HG02588 (cell line): ENCODE results near the gene HHIPL1.
"Not testable (repeated sequence)": the region's sequence is repeated elsewhere in the genome, so short reads cannot be mapped to it uniquely, and the experiment has no call there.

Source experiments
- ATAC-seq: cut with Tn5 transposase; IDR thresholded peaks from one replicate; pipeline ENCODE4 v1.9.1; 2021; ENCODE audit warnings: mild to moderate bottlenecking, moderate library complexity; ENCODE audit not compliant: unreplicated experiment

Gene HHIPL1

DNA sequence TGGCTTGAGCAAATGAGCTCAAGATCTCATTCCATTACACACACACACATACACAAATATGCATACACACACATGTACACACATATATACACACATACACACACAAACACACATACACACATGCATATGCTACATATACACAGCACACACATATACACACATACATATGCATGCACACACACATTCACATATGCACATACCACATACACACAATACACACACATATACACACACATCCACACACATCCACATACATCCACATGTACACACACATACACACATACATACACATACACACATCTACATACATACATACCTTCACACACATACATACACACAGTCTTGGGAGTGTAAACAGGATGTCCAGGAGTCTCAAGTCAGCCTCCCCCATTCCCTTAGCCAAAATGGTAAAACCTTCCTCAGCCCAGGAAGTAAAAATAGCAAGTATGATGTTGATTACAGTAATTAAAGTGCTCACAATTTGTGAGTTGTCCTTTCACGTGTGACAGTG is 12.8 kb downstream of the HHIPL1 start:
- ATAC-seq = no peak

DNA sequence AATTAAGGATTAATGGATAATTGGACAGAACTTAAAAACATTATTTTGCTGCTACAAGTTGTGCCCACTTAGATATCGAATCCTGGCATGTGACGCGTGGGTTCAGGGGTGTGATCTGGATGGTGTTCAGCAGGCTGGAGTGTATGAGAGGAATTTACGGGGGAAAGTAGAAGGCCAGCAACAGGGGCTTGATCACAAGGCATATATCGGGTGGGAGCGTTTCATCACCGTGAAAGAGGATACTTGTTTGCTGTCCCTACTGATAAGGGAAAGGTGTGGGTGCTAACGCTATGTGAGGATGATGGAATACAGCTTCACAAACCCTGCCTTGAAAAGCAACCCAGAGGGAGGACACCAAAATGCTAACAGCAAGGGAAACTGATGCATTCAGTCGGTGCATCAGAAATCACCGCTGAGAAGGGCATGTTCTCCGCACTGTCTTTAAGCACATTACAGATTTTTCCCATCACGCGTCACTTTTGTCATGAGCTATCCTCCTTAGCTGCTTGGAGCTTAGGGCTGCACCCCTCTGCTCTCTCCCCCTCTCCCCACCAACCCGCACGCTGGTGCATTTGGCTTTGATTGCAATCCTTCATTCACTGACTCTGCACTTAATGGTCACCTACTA is 13.4 kb downstream of the HHIPL1 start:
- no peak for ATAC-seq

DNA sequence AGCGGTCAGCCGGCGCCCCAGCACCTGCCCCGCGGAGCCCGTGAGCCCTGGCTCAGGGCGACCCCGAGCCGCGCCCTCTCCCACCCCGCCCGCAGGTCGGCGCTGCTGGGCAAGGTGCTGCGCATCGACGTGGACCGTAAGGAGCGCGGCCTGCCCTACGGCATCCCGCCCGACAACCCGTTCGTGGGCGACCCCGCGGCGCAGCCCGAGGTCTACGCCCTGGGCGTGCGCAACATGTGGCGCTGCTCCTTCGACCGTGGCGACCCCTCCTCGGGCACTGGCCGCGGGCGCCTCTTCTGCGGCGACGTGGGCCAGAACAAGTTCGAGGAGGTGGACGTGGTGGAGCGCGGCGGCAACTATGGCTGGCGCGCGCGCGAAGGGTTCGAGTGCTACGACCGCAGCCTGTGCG is 14.4 kb downstream of the HHIPL1 start:
- no peak for ATAC-seq

DNA sequence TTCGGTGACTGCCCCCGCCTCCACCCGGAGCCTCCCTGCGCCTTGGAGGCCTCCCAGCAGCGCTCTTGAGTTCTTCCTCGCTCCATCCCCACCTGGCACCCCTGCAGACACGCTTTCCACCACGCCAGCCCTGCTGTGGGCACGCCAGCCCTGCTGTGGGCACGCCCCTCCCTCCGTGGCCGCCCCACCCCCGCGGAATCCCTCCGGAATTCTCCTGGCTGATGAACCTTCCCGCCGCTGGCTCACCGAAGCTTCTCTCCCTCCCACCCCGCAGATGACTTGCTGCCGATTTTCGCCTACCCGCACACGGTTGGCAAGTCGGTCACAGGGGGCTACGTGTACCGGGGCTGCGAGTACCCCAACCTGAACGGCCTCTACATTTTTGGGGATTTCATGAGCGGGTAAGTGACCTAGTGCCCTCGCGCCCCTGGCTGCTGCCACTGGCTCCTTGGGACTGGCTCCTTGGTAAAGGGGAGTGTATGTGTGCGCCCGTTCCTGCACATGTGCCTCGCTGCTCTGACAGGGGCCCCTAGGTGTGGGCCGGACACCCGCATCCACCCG is 15.2 kb downstream of the HHIPL1 start:
- no peak for ATAC-seq

DNA sequence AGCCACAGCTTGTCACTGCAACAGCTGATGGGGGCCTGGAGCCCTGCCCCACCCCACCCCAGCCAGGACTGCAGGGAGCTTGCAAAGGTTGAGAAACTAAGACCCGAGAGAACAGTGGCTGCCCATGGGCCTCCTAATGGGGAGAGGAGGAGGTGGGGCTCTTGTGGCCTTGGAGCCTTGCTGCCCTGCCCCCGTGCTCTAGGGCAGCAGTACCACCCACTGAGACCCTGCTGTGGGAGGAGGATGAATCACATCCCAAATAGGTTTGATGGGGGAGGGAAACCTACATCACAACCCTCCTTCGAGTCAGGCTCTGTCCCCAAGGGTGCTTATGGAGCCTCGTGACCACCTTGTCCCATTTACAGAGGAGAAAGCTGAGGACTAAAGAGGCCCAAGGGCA is 15.9 kb downstream of the HHIPL1 start:
- no peak for ATAC-seq

DNA sequence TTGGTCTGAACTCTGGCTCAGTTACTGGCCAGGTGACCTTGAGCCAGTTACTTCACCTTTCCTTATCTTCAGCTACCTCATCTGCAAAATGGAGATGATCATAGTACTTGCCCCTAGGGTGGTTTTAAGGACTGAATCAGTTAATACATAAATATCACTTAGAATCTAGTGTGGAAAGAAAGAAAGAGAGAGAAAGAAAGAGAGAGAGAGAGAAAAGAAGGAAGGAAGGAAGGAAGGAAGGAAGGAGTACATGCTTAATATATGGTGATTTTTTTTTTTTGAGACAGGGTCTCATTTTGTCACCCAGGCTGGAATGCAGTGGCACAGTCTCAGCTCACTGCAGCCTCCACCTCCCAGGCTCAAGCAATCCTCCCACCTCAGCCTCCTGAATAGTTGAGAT is 16.3 kb downstream of the HHIPL1 start:
- not testable (repeated sequence) for ATAC-seq

DNA sequence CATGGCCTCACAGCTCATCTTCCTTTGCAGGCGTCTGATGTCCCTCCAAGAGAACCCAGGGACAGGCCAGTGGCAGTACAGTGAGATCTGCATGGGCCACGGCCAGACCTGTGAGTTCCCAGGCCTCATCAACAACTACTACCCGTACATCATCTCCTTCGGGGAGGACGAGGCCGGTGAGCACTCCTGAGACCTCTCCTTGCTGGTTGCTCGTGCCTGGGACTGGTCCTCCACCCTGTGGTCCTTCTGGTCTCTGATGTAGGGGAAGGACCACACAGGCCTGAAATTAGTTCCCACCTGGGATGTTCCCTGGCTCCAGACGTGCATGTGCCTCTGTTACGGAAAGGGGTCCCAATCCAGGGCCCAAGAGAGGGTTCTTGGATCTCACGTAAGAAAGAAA is 17.9 kb downstream of the HHIPL1 start:
- no peak for ATAC-seq

DNA sequence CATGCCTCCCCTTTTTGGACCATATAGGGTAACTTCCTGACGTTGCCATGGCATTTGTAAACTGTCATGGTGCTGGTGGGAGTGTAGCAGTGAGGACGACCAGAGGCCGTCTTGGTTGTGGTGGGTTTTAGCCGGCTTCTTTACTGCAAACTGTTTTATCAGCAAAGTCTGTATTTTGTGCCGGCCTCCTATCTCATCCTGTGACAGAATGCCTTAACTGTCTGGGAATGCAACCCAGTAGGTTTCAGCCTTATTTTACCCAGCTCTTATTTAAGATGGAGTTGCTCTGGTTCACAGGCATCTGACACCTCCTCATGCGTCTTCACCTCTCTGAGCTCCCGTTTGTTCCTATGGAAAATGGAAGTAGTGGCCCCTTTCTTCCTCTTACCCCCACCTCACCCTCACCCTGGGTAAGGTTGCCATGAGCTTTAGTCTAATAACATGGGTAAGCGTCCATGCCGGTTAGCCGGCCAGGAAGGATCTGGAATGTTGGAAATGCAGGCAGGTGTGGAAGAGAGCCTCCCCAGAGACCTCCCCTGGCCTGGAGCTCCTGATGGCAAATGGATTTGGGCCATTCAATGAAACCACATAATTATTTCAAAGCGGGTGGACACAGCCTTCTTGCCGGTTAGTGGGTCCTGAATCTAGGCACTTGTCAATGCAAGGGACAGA is 18.6 kb downstream of the HHIPL1 start:
- ATAC-seq = no peak

DNA sequence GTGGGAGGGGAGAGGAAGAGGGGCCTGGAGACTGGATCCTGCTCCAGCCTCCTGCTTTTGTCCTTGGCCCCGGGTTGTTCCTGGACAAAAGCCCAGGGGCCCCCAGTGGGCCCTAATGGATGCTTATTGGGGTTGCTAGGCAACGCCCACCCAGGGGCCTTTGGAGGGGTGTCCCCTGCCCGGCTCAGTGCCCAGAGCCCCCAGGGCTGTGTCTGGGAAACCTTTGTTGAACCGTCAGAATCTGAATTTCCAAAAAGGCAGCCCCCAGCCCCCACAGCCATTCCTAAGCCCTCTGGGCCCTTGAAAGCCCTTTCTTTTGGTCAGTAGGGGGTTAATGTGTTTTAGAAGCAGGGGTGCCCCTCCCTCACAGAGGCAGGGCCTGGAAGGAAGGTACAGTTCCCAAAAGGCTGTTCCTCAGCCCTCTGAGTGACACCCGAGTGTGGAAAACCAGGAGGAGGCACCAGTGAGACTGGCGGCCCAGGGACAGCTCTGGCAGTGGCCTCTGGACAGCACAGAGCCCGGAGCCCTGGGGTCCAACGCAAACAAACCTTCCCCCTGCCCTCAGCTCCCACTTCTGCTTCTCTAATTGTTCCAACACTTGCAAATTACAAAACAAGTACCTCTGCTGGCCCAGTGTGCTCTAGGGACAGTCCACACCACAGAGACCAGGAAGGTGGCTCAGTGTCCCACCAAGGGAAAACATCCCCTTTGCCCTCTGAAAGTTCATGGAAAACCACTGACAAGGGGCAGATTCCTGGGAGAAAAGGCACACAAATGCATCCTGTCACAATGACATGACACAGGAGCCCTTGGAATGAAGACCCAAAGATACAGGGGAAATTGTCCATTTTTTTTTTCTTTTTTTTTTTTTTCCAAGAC is 19.4 kb downstream of the HHIPL1 start:
- ATAC-seq = no peak

DNA sequence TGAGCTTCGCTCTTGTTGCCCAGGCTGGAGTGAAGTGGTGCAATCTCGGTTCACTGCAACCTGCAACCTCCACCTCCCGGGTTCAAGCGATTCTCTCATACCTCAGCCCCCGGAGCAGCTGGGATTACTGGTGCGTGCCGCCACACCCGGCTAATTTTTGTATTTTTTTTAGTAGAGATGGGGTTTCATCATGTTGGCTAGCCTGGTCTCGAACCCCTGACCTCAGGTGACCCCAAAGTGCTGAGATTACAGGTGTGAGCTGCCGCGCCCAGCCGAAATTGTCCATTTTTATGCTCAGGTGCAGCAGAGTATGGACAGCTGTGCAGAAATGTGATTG is 20.0 kb downstream of the HHIPL1 start:
- no peak for ATAC-seq

DNA sequence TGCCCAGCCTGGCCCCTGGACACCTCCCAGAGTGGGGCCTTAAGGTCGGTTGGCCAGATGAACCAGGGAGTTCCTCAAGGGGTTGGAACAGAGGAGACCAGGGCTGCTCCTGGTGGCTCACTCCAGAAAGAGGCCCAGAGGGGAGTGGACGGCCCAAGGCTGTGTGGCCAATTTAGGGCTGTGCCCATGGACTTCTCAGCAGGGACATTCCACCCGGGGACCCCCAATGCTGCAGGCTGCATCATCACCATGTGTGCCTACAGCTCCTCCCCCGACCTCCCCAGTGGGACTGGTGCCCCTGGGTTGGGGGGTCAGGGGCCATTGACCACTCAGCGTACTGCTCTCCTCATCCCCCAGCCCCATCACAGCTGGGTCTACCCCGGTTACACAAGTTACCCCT is 21.6 kb downstream of the HHIPL1 start:
- ATAC-seq = no peak

DNA sequence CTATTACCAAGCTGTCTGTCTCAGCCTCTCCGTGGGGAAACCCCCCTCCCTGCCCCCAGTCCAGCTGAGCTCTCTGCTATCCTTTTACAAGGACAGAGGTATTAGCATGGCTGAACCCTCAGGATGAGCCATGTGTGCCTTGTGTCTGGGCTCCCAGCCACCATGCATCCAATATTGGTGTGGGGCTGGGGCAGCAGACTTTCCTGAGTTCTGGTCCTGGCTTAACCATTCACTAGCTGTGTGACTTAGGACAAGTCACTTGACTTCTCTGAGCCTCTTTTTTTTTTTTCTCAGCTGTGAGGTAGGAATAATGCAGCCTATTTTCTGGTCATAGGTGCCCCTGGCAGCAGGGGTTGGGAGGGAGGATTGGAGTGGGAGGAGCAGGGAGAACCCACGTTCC is 22.1 kb downstream of the HHIPL1 start:
- no peak for ATAC-seq

DNA sequence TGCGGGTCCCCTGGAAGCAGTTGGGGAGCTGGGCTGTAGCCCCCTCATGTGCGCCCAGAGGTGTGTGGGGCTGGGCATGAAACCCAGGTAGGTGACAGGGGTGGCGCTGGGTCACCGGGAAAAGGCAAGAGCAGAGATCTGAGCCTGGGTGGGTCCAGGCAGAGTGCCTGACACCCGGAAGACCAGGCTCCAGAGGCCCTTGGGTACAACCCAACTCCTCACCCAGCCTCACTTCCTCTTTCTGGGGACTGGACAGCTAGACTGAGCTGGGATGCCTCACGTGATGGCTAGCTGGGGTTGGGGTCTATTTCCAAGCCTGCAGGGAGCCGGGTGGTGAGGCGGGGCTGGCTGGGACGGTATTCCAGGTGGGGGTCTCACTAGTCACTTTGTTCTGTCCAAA is 22.9 kb downstream of the HHIPL1 start:
- ATAC-seq = no peak

DNA sequence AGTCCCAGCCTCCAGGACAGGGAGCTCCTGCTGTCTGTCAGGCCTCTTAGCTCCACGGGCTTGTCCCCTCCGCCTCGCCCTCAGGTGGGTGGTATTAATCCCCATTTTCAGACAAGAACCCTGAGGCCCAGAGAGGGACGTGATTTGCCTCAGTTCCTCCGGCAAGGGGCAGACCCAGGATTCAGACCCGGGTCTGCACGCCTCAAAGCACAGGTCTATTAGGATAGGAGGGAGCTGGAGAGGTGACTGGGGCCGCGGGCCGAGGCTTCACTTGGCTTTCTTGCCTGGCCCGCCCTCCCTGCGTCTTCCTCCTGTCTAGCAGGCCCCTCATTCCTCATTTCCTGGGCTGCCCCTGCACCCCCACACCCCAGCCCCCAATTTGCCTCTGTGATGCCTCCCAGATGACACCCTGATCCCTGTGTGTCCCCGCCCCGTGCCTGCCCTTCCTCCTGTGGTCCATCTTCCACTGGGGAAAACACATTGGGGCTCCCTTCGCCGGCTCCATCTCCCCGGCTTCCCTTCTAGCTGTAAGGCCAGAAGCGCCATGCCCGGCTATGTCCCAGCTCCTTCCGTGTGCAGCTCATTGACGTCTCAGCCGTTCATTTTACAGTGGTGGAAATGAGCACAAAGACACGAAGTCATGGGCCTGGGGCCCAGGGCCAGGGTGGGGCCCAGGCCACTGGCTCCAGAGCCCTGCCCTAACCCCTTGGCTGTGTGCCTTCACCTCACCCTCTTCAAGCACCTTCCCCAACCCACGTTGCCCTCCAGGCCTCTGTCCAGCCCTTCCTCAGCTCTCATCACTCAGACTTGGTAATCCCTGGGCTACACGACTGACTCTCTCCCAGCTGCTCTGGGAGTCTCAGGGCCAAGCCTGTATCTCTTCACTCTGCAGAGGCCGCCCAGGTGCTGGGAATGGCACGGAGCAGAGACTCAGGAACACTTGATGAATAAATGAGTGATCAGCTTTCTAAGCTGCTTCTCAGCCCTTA is 23.7 kb downstream of the HHIPL1 start:
- ATAC-seq = no peak

DNA sequence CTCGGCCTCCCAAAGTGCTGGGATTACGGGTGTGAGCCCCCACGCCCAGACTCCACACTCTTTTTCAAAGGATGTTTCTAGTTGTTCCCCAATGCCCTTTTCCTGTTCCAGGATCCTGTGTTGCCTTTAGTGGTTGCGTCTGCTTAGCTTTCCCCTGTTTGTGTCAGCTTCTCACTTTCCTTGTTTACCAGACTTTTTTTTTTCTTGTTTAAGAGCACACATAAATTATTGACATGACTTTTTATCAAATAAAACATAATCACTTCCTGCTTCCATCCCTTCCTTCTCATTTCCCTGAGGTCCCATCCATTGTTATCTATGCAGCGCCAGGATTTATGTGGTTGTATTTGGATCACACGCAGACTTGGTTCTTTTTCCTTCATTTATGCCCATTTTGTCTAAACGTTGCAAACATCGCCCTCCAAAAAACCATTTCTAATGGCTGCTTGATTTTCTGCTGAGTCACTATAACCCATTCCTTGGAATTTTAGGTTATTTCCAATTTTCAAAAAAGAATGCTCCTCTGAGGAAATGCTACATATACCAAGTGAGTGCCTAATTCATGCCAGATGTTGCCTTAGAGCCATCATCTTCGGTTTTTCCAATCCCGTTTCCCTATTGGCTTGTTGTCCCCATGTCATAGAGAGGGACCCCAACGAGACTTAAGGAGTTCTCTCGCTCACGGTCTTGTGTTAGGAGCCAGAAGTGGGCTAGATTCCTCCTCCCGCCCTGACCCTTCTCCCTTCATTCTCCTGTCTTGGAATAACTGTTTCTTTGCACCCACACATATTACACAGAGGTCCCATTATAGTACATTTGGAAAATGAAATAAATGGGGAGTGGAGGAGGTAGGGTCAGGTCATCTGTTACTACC is 25.7 kb downstream of the HHIPL1 start:
- no peak for ATAC-seq

DNA sequence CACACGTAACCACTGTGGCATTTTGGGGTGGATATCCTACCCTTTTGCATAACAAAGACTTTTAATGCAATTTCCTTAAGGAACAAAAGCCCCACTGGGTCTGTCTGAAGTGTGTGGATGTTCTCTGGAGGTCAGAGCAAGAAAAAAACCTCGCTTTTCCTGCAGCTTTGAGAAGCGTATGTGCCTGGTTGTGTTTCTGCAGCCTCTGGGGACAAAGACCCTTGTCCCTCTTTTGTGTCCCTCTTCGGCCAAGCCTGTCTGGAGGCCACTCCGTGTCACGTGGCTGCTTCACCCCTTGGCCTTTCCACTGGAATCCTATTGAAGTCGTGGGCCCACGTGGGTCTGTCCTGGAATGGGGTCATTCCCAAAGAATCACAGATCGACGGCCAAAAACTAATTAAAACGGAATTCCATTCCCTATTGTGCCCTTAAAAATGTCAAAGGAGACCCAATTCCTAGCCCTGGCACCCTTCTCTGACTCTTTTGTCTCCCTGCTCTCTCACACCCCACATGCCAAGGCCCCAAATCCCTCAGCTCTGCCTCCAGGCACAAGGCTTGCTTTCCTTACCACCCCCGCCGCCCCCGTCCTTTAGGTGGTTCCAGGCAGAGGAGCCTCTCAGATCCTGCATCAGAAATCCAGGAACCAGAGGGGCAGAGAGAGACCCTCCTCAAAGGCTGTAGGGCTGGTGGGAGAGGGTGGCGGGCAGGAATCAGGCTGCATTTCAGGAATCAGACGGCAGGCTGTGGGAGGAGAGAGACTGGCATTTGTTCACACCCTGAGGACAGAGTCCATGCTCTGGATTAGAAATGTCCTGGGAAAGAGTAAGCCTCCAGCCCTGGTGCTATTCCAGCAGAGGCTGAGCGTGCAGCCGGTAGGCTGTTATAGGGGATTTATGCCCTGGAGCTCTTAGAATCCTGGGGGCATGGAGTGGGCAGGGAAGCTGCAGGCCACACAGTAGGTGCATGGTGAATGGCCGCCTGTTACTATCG is 26.6 kb downstream of the HHIPL1 start:
- ATAC-seq = no peak

DNA sequence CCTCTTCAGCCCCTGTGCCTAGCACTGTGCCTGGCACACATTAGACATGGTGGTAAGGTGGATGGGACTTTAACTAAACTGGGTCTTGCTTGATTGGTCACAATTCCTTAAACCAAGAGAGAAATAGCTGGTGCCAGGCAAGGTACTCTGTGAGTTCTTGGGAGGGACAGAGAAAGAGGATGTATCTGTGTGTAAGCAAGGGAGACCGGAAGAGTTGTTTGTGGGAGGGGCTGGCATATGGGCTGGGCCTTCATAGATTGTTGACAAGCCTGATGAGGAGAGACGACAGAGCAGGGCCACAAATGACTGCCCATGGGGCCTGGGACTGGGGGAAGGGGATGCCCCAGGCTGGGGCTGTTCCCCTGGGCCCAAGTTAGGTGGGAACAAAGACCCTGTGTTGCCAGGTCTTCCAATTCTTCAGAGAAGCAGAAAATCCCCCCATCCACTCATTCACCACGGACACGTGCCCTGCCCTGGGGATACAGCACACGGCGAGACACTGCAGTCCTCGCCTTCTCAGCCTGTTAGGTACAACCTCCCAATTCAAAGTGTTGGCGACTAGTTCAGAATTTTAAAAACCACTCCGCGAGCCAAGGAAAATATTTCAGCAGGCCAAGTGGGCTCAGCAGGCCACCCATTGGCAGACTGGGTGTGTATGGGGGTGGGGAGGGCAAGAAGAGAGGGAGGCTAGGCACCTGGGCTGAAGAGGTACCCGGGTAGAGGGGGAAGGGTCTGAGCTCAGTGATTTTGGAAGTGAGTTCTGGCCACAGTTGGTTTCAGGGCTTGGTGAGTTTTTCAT is 27.8 kb downstream of the HHIPL1 start:
- ATAC-seq = no peak
